GM12873 (cell line): Measurements from ENCODE around the gene SNX4.

Experiments used
- TF ChIP-seq, protein P1 (sequence below): IDR thresholded peaks from 2 replicates; pipeline ENCODE4 v1.5.1; 2012; ENCODE audit warnings: low read depth, mild to moderate bottlenecking, moderate library complexity, low read length, control low read depth; ENCODE audit not compliant: insufficient read depth; ENCODE audit errors: missing control alignments

SNX4 gene

DNA sequence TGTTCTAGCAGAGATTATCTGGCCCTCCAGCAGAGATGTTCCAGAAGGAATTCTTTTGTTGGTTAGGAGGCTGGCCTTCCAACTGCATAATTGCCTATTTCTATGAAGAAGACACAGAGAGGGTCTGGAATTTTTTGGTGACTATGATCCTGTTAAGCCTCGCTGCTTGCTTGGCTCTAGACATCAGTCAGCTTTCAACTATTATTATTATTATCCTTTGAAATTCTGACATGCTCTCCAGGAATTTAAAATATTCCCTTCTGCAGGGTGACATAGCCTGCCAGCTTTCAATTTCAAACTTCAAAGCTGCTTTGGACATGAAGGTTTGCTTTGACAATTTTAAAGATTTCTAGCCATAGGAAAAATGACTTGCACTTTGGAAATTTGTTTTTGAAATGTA lies 118.6 kb downstream of the SNX4 start:
- TF ChIP-seq, protein P1, sequence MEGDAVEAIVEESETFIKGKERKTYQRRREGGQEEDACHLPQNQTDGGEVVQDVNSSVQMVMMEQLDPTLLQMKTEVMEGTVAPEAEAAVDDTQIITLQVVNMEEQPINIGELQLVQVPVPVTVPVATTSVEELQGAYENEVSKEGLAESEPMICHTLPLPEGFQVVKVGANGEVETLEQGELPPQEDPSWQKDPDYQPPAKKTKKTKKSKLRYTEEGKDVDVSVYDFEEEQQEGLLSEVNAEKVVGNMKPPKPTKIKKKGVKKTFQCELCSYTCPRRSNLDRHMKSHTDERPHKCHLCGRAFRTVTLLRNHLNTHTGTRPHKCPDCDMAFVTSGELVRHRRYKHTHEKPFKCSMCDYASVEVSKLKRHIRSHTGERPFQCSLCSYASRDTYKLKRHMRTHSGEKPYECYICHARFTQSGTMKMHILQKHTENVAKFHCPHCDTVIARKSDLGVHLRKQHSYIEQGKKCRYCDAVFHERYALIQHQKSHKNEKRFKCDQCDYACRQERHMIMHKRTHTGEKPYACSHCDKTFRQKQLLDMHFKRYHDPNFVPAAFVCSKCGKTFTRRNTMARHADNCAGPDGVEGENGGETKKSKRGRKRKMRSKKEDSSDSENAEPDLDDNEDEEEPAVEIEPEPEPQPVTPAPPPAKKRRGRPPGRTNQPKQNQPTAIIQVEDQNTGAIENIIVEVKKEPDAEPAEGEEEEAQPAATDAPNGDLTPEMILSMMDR, result no peak

DNA sequence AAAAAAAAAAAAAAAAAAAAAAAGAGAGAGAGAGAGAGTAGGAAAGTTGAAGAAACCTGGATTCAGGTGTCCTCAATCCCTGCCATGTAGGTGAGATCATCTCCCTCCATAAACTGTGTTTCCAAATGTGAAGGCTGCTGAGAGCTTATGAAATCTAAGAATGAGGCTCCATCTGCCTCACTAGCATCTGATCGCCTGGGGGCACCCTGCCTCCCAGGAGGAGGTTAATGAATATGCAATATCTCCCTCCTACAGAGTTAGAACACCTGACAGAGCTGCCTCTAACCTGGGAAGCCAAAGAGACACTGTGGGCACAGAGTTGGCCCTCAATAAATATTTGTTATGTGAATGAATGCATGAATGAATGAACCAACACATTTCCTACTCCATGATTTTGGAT lies 121.0 kb downstream of the SNX4 start:
- TF ChIP-seq, protein P1, result peak; percentile 16
